Glutamatergic neuron (in vitro differentiated cells): Measurements from ENCODE around the gene RRP15. TPM values are rescaled to one million over a fixed set of nuclear protein-coding genes. Genes with fewer than 3 reads are reported as not detected.

ENCODE experiments used
- DNase-seq: peaks from one replicate; pipeline ENCODE4 v3.0.0; 2022
- H3K27ac Mint-ChIP-seq: one replicate; pipeline ENCODE4 v1.8.0; 2020; ENCODE audit warnings: mild to moderate bottlenecking, mixed read lengths, inconsistent platforms; ENCODE audit not compliant: unreplicated experiment
- H3K27me3 Mint-ChIP-seq: one replicate; pipeline ENCODE4 v1.8.0; 2020; ENCODE audit warnings: mild to moderate bottlenecking, moderate library complexity, mixed read lengths, inconsistent platforms; ENCODE audit not compliant: unreplicated experiment
- H3K36me3 Mint-ChIP-seq: one replicate; pipeline ENCODE4 v1.8.0; 2020; ENCODE audit warnings: mild to moderate bottlenecking, mixed read lengths, inconsistent platforms; ENCODE audit not compliant: unreplicated experiment
- H3K4me1 Mint-ChIP-seq: one replicate; pipeline ENCODE4 v1.8.0; 2020; ENCODE audit warnings: mild to moderate bottlenecking, low read depth, mixed read lengths, inconsistent platforms; ENCODE audit not compliant: unreplicated experiment
- H3K4me3 Mint-ChIP-seq: one replicate; pipeline ENCODE4 v1.8.0; 2020; ENCODE audit warnings: mild to moderate bottlenecking, mixed read lengths, inconsistent platforms; ENCODE audit not compliant: unreplicated experiment
- H3K9me3 Mint-ChIP-seq: one replicate; pipeline ENCODE4 v1.8.0; 2020; ENCODE audit warnings: mild to moderate bottlenecking, moderate library complexity, mixed read lengths, inconsistent platforms; ENCODE audit not compliant: unreplicated experiment
- CTCF ChIP-seq: fragments of 200-600 bp; sonication (generic); IDR thresholded peaks from one replicate; pipeline ENCODE4 v1.5.0; 2021; ENCODE audit not compliant: partially characterized antibody, unreplicated experiment
- total RNA-seq: library from RNA; stranded (reverse); fragmentation: NEBNext Ultra II Directional; extraction: Animal tissue kit (Norgen Biotek cat#: 25700); gene quantifications from one replicate; pipeline ENCODE4 v1.2.1, GENCODE V29; 2021; ENCODE audit not compliant: unreplicated experiment

Gene RRP15
- total RNA-seq, 1 donor from 2014 or later: 18.0 TPM

GRCh38 chr1:218380125-218380977 lies 95.3 kb downstream of the RRP15 start:
- Mint-ChIP-seq H3K27me3 (no peaks in the 10 kb centered on the region), H3K4me1 (peaks cover 12% of the 10 kb centered on the region), H3K36me3 (no peaks in the 10 kb centered on the region), H3K27ac (peak overlapping the region; percentile 67), H3K9me3 (peaks cover 4% of the 10 kb centered on the region), H3K4me3 (no peak overlapping the region)
- DNase-seq: no peak
- no peak for TF ChIP-seq CTCF

- no peaks in the 10 kb centered on the region for H3K36me3 Mint-ChIP-seq
- TF ChIP-seq CTCF: no peak
- H3K27ac Mint-ChIP-seq: no peak overlapping the region
- DNase-seq: no peak
- no peaks in the 10 kb centered on the region for H3K27me3 Mint-ChIP-seq
- H3K9me3 Mint-ChIP-seq: peaks cover 4% of the 10 kb centered on the region
- H3K4me3 Mint-ChIP-seq: no peak overlapping the region
- peaks cover 8% of the 10 kb centered on the region for H3K4me1 Mint-ChIP-seq
Measured at GRCh38 chr1:218382261-218382660, 97.2 kb downstream of the RRP15 start.

- no peaks in the 10 kb centered on the region for H3K27me3 Mint-ChIP-seq
- no peak overlapping the region for H3K27ac Mint-ChIP-seq
- peaks cover 6% of the 10 kb centered on the region for H3K4me1 Mint-ChIP-seq
- TF ChIP-seq CTCF: no peak
- no peaks in the 10 kb centered on the region for H3K36me3 Mint-ChIP-seq
- H3K9me3 Mint-ChIP-seq: peaks cover 4% of the 10 kb centered on the region
- no peak overlapping the region for H3K4me3 Mint-ChIP-seq
- no peak for DNase-seq
Measured at GRCh38 chr1:218383051-218383450, 98.0 kb downstream of the RRP15 start.

GRCh38 chr1:218383681-218384080 lies 98.6 kb downstream of the RRP15 start:
- Mint-ChIP-seq H3K36me3 (no peaks in the 10 kb centered on the region), H3K27me3 (no peaks in the 10 kb centered on the region), H3K27ac (no peak overlapping the region), H3K9me3 (peaks cover 4% of the 10 kb centered on the region), H3K4me3 (no peak overlapping the region), H3K4me1 (peaks cover 6% of the 10 kb centered on the region)
- no peak for TF ChIP-seq CTCF
- no peak for DNase-seq

- peaks cover 4% of the 10 kb centered on the region for H3K9me3 Mint-ChIP-seq
- peaks cover 6% of the 10 kb centered on the region for H3K4me1 Mint-ChIP-seq
- H3K27ac Mint-ChIP-seq: peak overlapping the region; percentile 68
- no peak for TF ChIP-seq CTCF
- no peak for DNase-seq
- H3K27me3 Mint-ChIP-seq: no peaks in the 10 kb centered on the region
- H3K4me3 Mint-ChIP-seq: no peak overlapping the region
- H3K36me3 Mint-ChIP-seq: no peaks in the 10 kb centered on the region
Measured at GRCh38 chr1:218384581-218384993, 99.5 kb downstream of the RRP15 start.
